ENCODE results near the gene CGNL1. TPM values are rescaled to one million over a fixed set of nuclear protein-coding genes. Genes with fewer than 3 reads are reported as not detected.

The CGNL1 gene
- polyA plus RNA-seq, 1 of the 3 experiments (the other 2 are of a cell fraction) = 0.23 TPM

GRCh38 chr15:57425842-57426241 lies 49.5 kb downstream of the CGNL1 start (continued):
- no peak for TF ChIP-seq REST (IDR thresholded peaks at IDR 0.05; ENCODE audit: low read depth, low read length)
- no peak for TF ChIP-seq RCOR1 (IDR thresholded peaks at IDR 0.05; ENCODE audit: low read length)

- H4K20me1 ChIP-seq (ENCODE audit: insufficient read depth) = no peaks in the 10 kb centered on the region
- TF ChIP-seq CHD2 (IDR thresholded peaks at IDR 0.05; ENCODE audit: low read length, partially characterized antibody) = no peak
- TF ChIP-seq YY1 (IDR thresholded peaks at IDR 0.05; ENCODE audit: low read depth) = no peak
- no peak for TF ChIP-seq EP300 (IDR thresholded peaks at IDR 0.05; ENCODE audit: borderline replicate concordance in 1 of 2, low read depth in 1 of 2, low read length in 1 of 2)
- no peak for TF ChIP-seq JUND (IDR thresholded peaks at IDR 0.05)
- no peak for TF ChIP-seq PBX3 (IDR thresholded peaks at IDR 0.05)
- no peak for TF ChIP-seq MAX (IDR thresholded peaks at IDR 0.05; ENCODE audit: low read depth)
- no peak for TF ChIP-seq FOXM1 (IDR thresholded peaks at IDR 0.05; ENCODE audit: low read depth)
- TF ChIP-seq RXRA (IDR thresholded peaks at IDR 0.05; ENCODE audit: borderline replicate concordance, low read depth) = no peak
- TF ChIP-seq EZH2phosphoT487 (IDR thresholded peaks at IDR 0.05; ENCODE audit: borderline replicate concordance, low read depth) = no peak
- TF ChIP-seq REST (IDR thresholded peaks at IDR 0.05; ENCODE audit: low read depth, low read length) = no peak
- TF ChIP-seq CTCF (IDR thresholded peaks at IDR 0.05) = no peak
- TF ChIP-seq SMC3 (IDR thresholded peaks at IDR 0.05; ENCODE audit: low read depth, low read length) = no peak
- TF ChIP-seq IRF3 (IDR thresholded peaks at IDR 0.05; ENCODE audit: low read depth, low read length) = no peak
- TF ChIP-seq TCF12 (IDR thresholded peaks at IDR 0.05) = no peak
- TF ChIP-seq TEAD4 (IDR thresholded peaks at IDR 0.05; ENCODE audit: borderline replicate concordance, insufficient read depth) = no peak
- no peak for TF ChIP-seq POLR2AphosphoS5 (IDR thresholded peaks at IDR 0.05; ENCODE audit: low read depth, low read length)
- no peak for TF ChIP-seq MXI1 (IDR thresholded peaks at IDR 0.05; ENCODE audit: low read depth, low read length)
- TF ChIP-seq USF1 (IDR thresholded peaks at IDR 0.05; ENCODE audit: borderline replicate concordance, low read depth) = no peak
- no peak overlapping the region for H2AFZ ChIP-seq (ENCODE audit: low read depth)
- CTCF ChIA-PET = interaction anchor here (1.3 to 2.6 kb wide), 2 partner anchors 10 to 87 kb away, joined by 4 to 10 read pairs; no protein-coding TSS in a partner anchor
- no peaks in the 10 kb centered on the region for H3K9me2 ChIP-seq
- no peak overlapping the region for H3K9ac ChIP-seq
- DNase-seq = no peak
- H3K27ac ChIP-seq (ENCODE audit: low read depth in 2 of 2, low read length in 1 of 2) = no peak overlapping the region
- no peaks in the 10 kb centered on the region for H3K9me3 ChIP-seq
- no peaks in the 10 kb centered on the region for H3K36me3 ChIP-seq (replicated peaks in 1 of 2; ENCODE audit: control insufficient read depth in 1 of 2, insufficient read depth in 2 of 2, low read length in 1 of 2)
- H3K4me1 ChIP-seq (ENCODE audit: control insufficient read depth in 1 of 2, insufficient read depth in 2 of 2, low read depth in 1 of 2, low read length in 1 of 2) = peaks cover 0 to 5% of the 10 kb centered on the region in 2 experiments; a peak in 1 of 4 replicates
- H3K4me2 ChIP-seq = no peak overlapping the region
- POLR2A ChIA-PET = interaction anchor here (0.6 kb wide), 1 partner anchor 9 kb away, joined by 3 read pairs; no protein-coding TSS in a partner anchor
- no peak overlapping the region for H3K4me3 ChIP-seq (ENCODE audit: low read depth in 2 of 2, low read length in 1 of 2)
- H3F3A ChIP-seq (replicated peaks; ENCODE audit: insufficient read depth) = no peaks in the 10 kb centered on the region
- H3K79me2 ChIP-seq (ENCODE audit: insufficient read depth) = no peaks in the 10 kb centered on the region
- 68% methylated on average over 9 of the region's 9 CpGs for WGBS (ENCODE audit: low lambda C conversion rate)
- H3K27me3 ChIP-seq (ENCODE audit: insufficient read depth) = no peaks in the 10 kb centered on the region
Observed at GRCh38 chr15:57427367-57427821, 51.1 kb downstream of the CGNL1 start.
